H9 (cell line): ENCODE measurements around the gene MMD. TPM values are rescaled to one million over a fixed set of nuclear protein-coding genes. Genes with fewer than 3 reads are reported as not detected.
A peak's percentile ranks its signal among the peaks of the same experiment; 100 is the strongest.

Source experiments
- DNase-seq: peaks from one replicate; pipeline ENCODE4 v3.0.0-alpha.2; 2017
- H2AFZ ChIP-seq: one replicate; pipeline ENCODE4 v1.6.1; 2013; ENCODE audit warnings: mild to moderate bottlenecking, low read length, control low read depth, moderate library complexity
- H2AK5ac ChIP-seq: 2 replicates; pipeline ENCODE4 v1.6.1; 2013; ENCODE audit warnings: low read length, control low read depth, mixed read lengths; ENCODE audit not compliant: insufficient read length
- H2BK120ac ChIP-seq: one replicate; pipeline ENCODE4 v1.6.1; 2013; ENCODE audit warnings: low read depth, mild to moderate bottlenecking, low read length, control low read depth, inconsistent platforms; ENCODE audit not compliant: poor library complexity, severe bottlenecking
- H2BK12ac ChIP-seq: 2 replicates; pipeline ENCODE4 v1.6.1; 2013; ENCODE audit warnings: low read length, control low read depth, mixed read lengths, low read depth; ENCODE audit not compliant: insufficient read length
- H2BK15ac ChIP-seq: 2 replicates; pipeline ENCODE4 v1.6.1; 2013; ENCODE audit warnings: low read depth, low read length, control low read depth
- H2BK20ac ChIP-seq: one replicate; pipeline ENCODE4 v1.6.1; 2013; ENCODE audit warnings: low read depth, mild to moderate bottlenecking, low read length, control low read depth, inconsistent platforms; ENCODE audit not compliant: poor library complexity, severe bottlenecking
- H2BK5ac ChIP-seq: 2 replicates; pipeline ENCODE4 v1.6.1; 2013; ENCODE audit warnings: low read length, control low read depth, mixed read lengths; ENCODE audit not compliant: insufficient read length
- H3K14ac ChIP-seq: 2 replicates; pipeline ENCODE4 v1.6.1; 2013; ENCODE audit warnings: low read length, control low read depth; ENCODE audit not compliant: insufficient read depth
- H3K18ac ChIP-seq: 2 replicates; pipeline ENCODE4 v1.6.1; 2013; ENCODE audit warnings: low read depth, mild to moderate bottlenecking, mixed read lengths, low read length, control low read depth; ENCODE audit not compliant: insufficient read length
- H3K23ac ChIP-seq: 2 replicates; pipeline ENCODE4 v1.6.1; 2013; ENCODE audit warnings: low read length, control low read depth, mixed read lengths, low read depth; ENCODE audit not compliant: insufficient read length
- H3K23me2 ChIP-seq: 2 replicates; pipeline ENCODE4 v1.6.1; 2013; ENCODE audit warnings: low read depth, mild to moderate bottlenecking, mixed read lengths, low read length, control low read depth; ENCODE audit not compliant: insufficient read length, poor library complexity, severe bottlenecking
- H3K27ac ChIP-seq: 2 replicates; pipeline ENCODE4 v1.5.1; 2013; ENCODE audit warnings: low read length, control low read depth, mixed read lengths, low read depth; ENCODE audit not compliant: insufficient read length
- H3K27me3 ChIP-seq: 2 replicates; pipeline ENCODE4 v1.6.1; 2013; ENCODE audit warnings: low read length, control low read depth, inconsistent platforms; ENCODE audit not compliant: insufficient read depth
- H3K4ac ChIP-seq: 2 replicates; pipeline ENCODE4 v1.6.1; 2013; ENCODE audit warnings: low read depth, mild to moderate bottlenecking, control low read depth, inconsistent platforms, low read length, moderate library complexity
- H3K4me1 ChIP-seq: 2 replicates; pipeline ENCODE4 v1.6.1; 2013; ENCODE audit warnings: low read length, control low read depth, inconsistent platforms; ENCODE audit not compliant: insufficient read depth
- H3K4me2 ChIP-seq: 2 replicates; pipeline ENCODE4 v1.6.1; 2013; ENCODE audit warnings: low read length, control low read depth, mixed read lengths; ENCODE audit not compliant: insufficient read length, insufficient read depth
- H3K56ac ChIP-seq: 2 replicates; pipeline ENCODE4 v1.6.1; 2013; ENCODE audit warnings: low read depth, mild to moderate bottlenecking, mixed read lengths, low read length, control low read depth; ENCODE audit not compliant: insufficient read length
- H3K79me1 ChIP-seq: 2 replicates; pipeline ENCODE4 v1.6.1; 2013; ENCODE audit warnings: low read depth, mild to moderate bottlenecking, moderate library complexity, low read length, control low read depth, inconsistent platforms; ENCODE audit not compliant: insufficient read depth, poor library complexity, severe bottlenecking
- H3K79me2 ChIP-seq: 2 replicates; pipeline ENCODE4 v1.6.1; 2013; ENCODE audit warnings: low read length, control low read depth, inconsistent platforms; ENCODE audit not compliant: insufficient read depth
- H3K9ac ChIP-seq: 2 replicates; pipeline ENCODE4 v1.6.1; 2013; ENCODE audit warnings: low read length, control low read depth, mixed read lengths; ENCODE audit not compliant: insufficient read length; ENCODE audit errors: extremely low read depth
- H3K9me3 ChIP-seq: one replicate; pipeline ENCODE4 v1.6.1; 2013; ENCODE audit warnings: low read depth, low read length, inconsistent platforms; ENCODE audit not compliant: control insufficient read depth
- H3T11ph ChIP-seq: one replicate; pipeline ENCODE4 v1.6.1; 2013; ENCODE audit warnings: mild to moderate bottlenecking, low read length, control low read depth, inconsistent platforms
- H4K20me1 ChIP-seq: one replicate; pipeline ENCODE4 v1.6.1; 2013; ENCODE audit not compliant: control insufficient read depth, insufficient read length, insufficient read depth
- H4K5ac ChIP-seq: 2 replicates; pipeline ENCODE4 v1.6.1; 2013; ENCODE audit warnings: low read depth, mild to moderate bottlenecking, mixed read lengths, low read length, control low read depth; ENCODE audit not compliant: insufficient read length
- H4K8ac ChIP-seq: replicated peaks from 2 replicates; pipeline ENCODE4 v1.6.1; 2013; ENCODE audit warnings: low read length, control low read depth, mixed read lengths, low read depth; ENCODE audit not compliant: insufficient read length
- H4K91ac ChIP-seq: 2 replicates; pipeline ENCODE4 v1.6.1; 2013; ENCODE audit warnings: low read depth, mild to moderate bottlenecking, moderate library complexity, mixed read lengths, low read length, control low read depth; ENCODE audit not compliant: insufficient read length
- H3K27ac Mint-ChIP-seq, 3 experiments: 2 replicates in 2 of 3; 3 replicates in 1 of 3; pipeline ENCODE4 v1.8.0; 2020 to 2021; ENCODE audit warnings: mixed read lengths in 3 of 3, mild to moderate bottlenecking in 1 of 3, moderate library complexity in 1 of 3
- H3K27me3 Mint-ChIP-seq: 2 replicates; pipeline ENCODE4 v1.8.0; 2021; ENCODE audit warnings: low read depth, mild to moderate bottlenecking, moderate library complexity, mixed read lengths
- H3K36me3 Mint-ChIP-seq, 3 experiments: 2 replicates in 2 of 3; 3 replicates in 1 of 3; pipeline ENCODE4 v1.8.0; 2020 to 2021; ENCODE audit warnings: low read depth in 3 of 3, mixed read lengths in 3 of 3; ENCODE audit not compliant: insufficient read depth in 1 of 3
- H3K4me1 Mint-ChIP-seq, 2 experiments: 2 replicates each; pipeline ENCODE4 v1.8.0; 2020; ENCODE audit warnings: mixed read lengths in 2 of 2
- H3K4me3 Mint-ChIP-seq, 2 experiments: 2 replicates in 1 of 2; 3 replicates in 1 of 2; pipeline ENCODE4 v1.8.0; 2020 to 2021; ENCODE audit warnings: mild to moderate bottlenecking in 2 of 2, mixed read lengths in 2 of 2, moderate library complexity in 1 of 2
- H3K9me3 Mint-ChIP-seq, 2 experiments: 2 replicates in 1 of 2; 3 replicates in 1 of 2; pipeline ENCODE4 v1.8.0; 2020; ENCODE audit warnings: mild to moderate bottlenecking in 2 of 2, mixed read lengths in 2 of 2, moderate library complexity in 1 of 2
- CTCF ChIP-seq: fragments of 200-600 bp; sonication (generic); conservative IDR thresholded peaks from 3 replicates; pipeline ENCODE4 v1.8.0; 2021; ENCODE audit warnings: antibody characterized with exemption, mild to moderate bottlenecking
- WGBS: extraction: QIAGEN DNeasy Blood & Tissue Kit; methylation state at CpG from one replicate; pipeline ENCODE4 v1.1.7; 2013; ENCODE audit warnings: missing lambda C conversion rate, low lambda C conversion rate, mixed read lengths; ENCODE audit not compliant: insufficient read length; ENCODE audit errors: extremely low coverage; 5-methylcytosine and 5-hydroxymethylcytosine counted together
- total RNA-seq: library from RNA; stranded (reverse); gene quantifications from 2 replicates; pipeline ENCODE4 v1.2.1, GENCODE V29; 2021

The MMD gene
- total RNA-seq, 1 experiment from 2014 or later = 24.0 TPM

- Histone ChIP-seq H2BK5ac (no peak overlapping the region), H3K4me2 (peak overlapping the region; percentile 61), H3K27ac (no peak overlapping the region), H3K23me2 (peaks cover 3% of the 10 kb centered on the region), H3K79me1 (peaks cover 12% of the 10 kb centered on the region), H3K4ac (no peak overlapping the region), H3K79me2 (peaks cover 19% of the 10 kb centered on the region; the same call in 1 of the 2 replicates), H2BK12ac (no peak overlapping the region), H3K18ac (no peak overlapping the region), H4K20me1 (no peaks in the 10 kb centered on the region), H3K9ac (peak overlapping the region; percentile 79), H2BK20ac (no peak overlapping the region), H3K4me1 (no peaks in the 10 kb centered on the region; the same call in 1 of the 2 replicates), H2BK15ac (no peak overlapping the region), H4K8ac (no peak overlapping the region), H2AK5ac (no peak overlapping the region), H3K56ac (no peak overlapping the region), H3K9me3 (no peaks in the 10 kb centered on the region), H3K14ac (no peak overlapping the region), H4K5ac (no peak overlapping the region), H3K27me3 (no peaks in the 10 kb centered on the region), H2BK120ac (no peak overlapping the region), H3K23ac (no peak overlapping the region), H4K91ac (no peak overlapping the region), H3T11ph (no peak overlapping the region), H2AFZ (no peak overlapping the region)
- Mint-ChIP-seq H3K27ac (peak overlapping the region in 1 of 3 experiments; percentile 89; a peak in 2 of 7 replicates), H3K36me3 (peaks cover 12 to 31% (median 31%) of the 10 kb centered on the region in 3 experiments), H3K4me3 (peak overlapping the region; percentile 89 to 93), H3K4me1 (peaks cover 29 to 32% of the 10 kb centered on the region in 2 experiments), H3K9me3 (peaks cover 0 to 4% of the 10 kb centered on the region in 2 experiments; a peak in 1 of 5 replicates), H3K27me3 (peaks cover 13% of the 10 kb centered on the region)
- TF ChIP-seq CTCF = no peak
- no peak for DNase-seq
- no CpG with 5 or more reads among the region's 6 CpGs for WGBS
These were observed 1.4 kb downstream of the MMD start for GRCh38 chr17:55420067-55420775.
